DOHH2 (cell line): ENCODE measurements around the gene PLEKHG7.

Experiments used
- H3F3A ChIP-seq: fragments of 200-600 bp; sonication (generic), shearing (Covaris generic); 2 replicates; pipeline ENCODE4 v1.6.0; 2016; ENCODE audit warnings: antibody characterized with exemption, mild to moderate bottlenecking; ENCODE audit not compliant: control insufficient read depth, insufficient read depth
- H3K27ac ChIP-seq: fragments of 200-600 bp; sonication (generic); 2 replicates; pipeline ENCODE4 v1.5.1; 2014; ENCODE audit warnings: low read depth, mild to moderate bottlenecking, low read length, moderate library complexity
- H3K27me3 ChIP-seq: fragments of 200-600 bp; sonication (generic); 2 replicates; pipeline ENCODE4 v1.6.1; 2014; ENCODE audit warnings: mild to moderate bottlenecking, low read length, mixed read lengths; ENCODE audit not compliant: control insufficient read depth
- H3K36me3 ChIP-seq: fragments of 200-600 bp; sonication (generic); 2 replicates; pipeline ENCODE4 v1.6.1; 2014; ENCODE audit warnings: mild to moderate bottlenecking, low read length, moderate library complexity, mixed read lengths; ENCODE audit not compliant: control insufficient read depth
- H3K4me1 ChIP-seq: fragments of 200-600 bp; sonication (generic); 2 replicates; pipeline ENCODE4 v1.6.1; 2014; ENCODE audit warnings: mild to moderate bottlenecking, low read length, mixed read lengths; ENCODE audit not compliant: control insufficient read depth
- H3K4me2 ChIP-seq: fragments of 200-600 bp; sonication (generic); 2 replicates; pipeline ENCODE4 v1.6.0; 2014; ENCODE audit warnings: mild to moderate bottlenecking, low read length, moderate library complexity
- H3K4me3 ChIP-seq: fragments of 200-600 bp; sonication (generic); 2 replicates; pipeline ENCODE4 v1.5.1; 2014; ENCODE audit warnings: mild to moderate bottlenecking, low read length, mixed read lengths
- H3K79me2 ChIP-seq: fragments of 200-600 bp; sonication (generic); 2 replicates; pipeline ENCODE4 v1.6.1; 2014; ENCODE audit warnings: mild to moderate bottlenecking, low read length, mixed read lengths; ENCODE audit not compliant: control insufficient read depth
- H3K9me2 ChIP-seq: fragments of 200-600 bp; sonication (generic); replicated peaks from 2 replicates; pipeline ENCODE4 v1.6.1; 2014; ENCODE audit warnings: mild to moderate bottlenecking, low read length, mixed read lengths; ENCODE audit not compliant: control insufficient read depth
- H3K9me3 ChIP-seq: fragments of 200-600 bp; sonication (generic); 2 replicates; pipeline ENCODE4 v1.6.1; 2014; ENCODE audit warnings: antibody characterized with exemption, low read length, mixed read lengths; ENCODE audit not compliant: control insufficient read depth, insufficient read depth
- H4K20me1 ChIP-seq: fragments of 200-600 bp; sonication (generic); 2 replicates; pipeline ENCODE4 v1.6.0; 2014; ENCODE audit warnings: low read depth, mild to moderate bottlenecking, antibody characterized with exemption, low read length, moderate library complexity; ENCODE audit not compliant: control insufficient read depth, insufficient read depth
- CTCF ChIP-seq: fragments of 200-600 bp; sonication (generic); IDR thresholded peaks from one replicate; pipeline ENCODE4 v1.5.1; 2014; ENCODE audit warnings: antibody characterized with exemption, mild to moderate bottlenecking, low read depth, low read length; ENCODE audit not compliant: poor library complexity, severe bottlenecking
- EZH2phosphoT487 ChIP-seq: fragments of 200-600 bp; sonication (generic); IDR thresholded peaks from 2 replicates; pipeline ENCODE4 v1.6.1; 2017; ENCODE audit warnings: borderline replicate concordance, mild to moderate bottlenecking, antibody characterized with exemption, low read length, moderate library complexity, mixed read lengths

The PLEKHG7 gene

GRCh38 chr12:92737855-92738850 is 35.4 kb downstream of the PLEKHG7 start:
- H3K4me3 ChIP-seq: no peak overlapping the region
- no peaks in the 10 kb centered on the region for H3K4me1 ChIP-seq
- no peaks in the 10 kb centered on the region for H3K36me3 ChIP-seq
- H3K79me2 ChIP-seq: no peaks in the 10 kb centered on the region
- H3K27ac ChIP-seq: no peak overlapping the region
- H3K9me3 ChIP-seq: no peaks in the 10 kb centered on the region
- H3K27me3 ChIP-seq: peaks cover 5% of the 10 kb centered on the region; the same call in 1 of the 2 replicates
- H4K20me1 ChIP-seq: no peaks in the 10 kb centered on the region
- no peak for TF ChIP-seq EZH2phosphoT487
- no peak for TF ChIP-seq CTCF
- no peaks in the 10 kb centered on the region for H3F3A ChIP-seq
- no peaks in the 10 kb centered on the region for H3K9me2 ChIP-seq
- no peak overlapping the region for H3K4me2 ChIP-seq

- no peak overlapping the region for H3K4me2 ChIP-seq
- H3K27me3 ChIP-seq: peaks cover 5% of the 10 kb centered on the region; the same call in 1 of the 2 replicates
- no peaks in the 10 kb centered on the region for H3K36me3 ChIP-seq
- no peaks in the 10 kb centered on the region for H4K20me1 ChIP-seq
- no peaks in the 10 kb centered on the region for H3K9me3 ChIP-seq
- no peaks in the 10 kb centered on the region for H3K4me1 ChIP-seq
- TF ChIP-seq EZH2phosphoT487 (no peak), CTCF (no peak)
- H3K79me2 ChIP-seq: no peaks in the 10 kb centered on the region
- no peak overlapping the region for H3K4me3 ChIP-seq
- H3F3A ChIP-seq: no peaks in the 10 kb centered on the region
- H3K9me2 ChIP-seq: no peaks in the 10 kb centered on the region
- no peak overlapping the region for H3K27ac ChIP-seq
These were observed 36.3 kb downstream of the PLEKHG7 start for GRCh38 chr12:92739113-92739512.

- no peaks in the 10 kb centered on the region for H3K36me3 ChIP-seq
- no peaks in the 10 kb centered on the region for H3F3A ChIP-seq
- no peaks in the 10 kb centered on the region for H4K20me1 ChIP-seq
- no peaks in the 10 kb centered on the region for H3K79me2 ChIP-seq
- no peaks in the 10 kb centered on the region for H3K4me1 ChIP-seq
- H3K27ac ChIP-seq: no peak overlapping the region
- H3K27me3 ChIP-seq: no peaks in the 10 kb centered on the region
- H3K4me2 ChIP-seq: no peak overlapping the region
- no peaks in the 10 kb centered on the region for H3K9me3 ChIP-seq
- H3K4me3 ChIP-seq: no peak overlapping the region
- no peaks in the 10 kb centered on the region for H3K9me2 ChIP-seq
- TF ChIP-seq CTCF (no peak), EZH2phosphoT487 (no peak)
These were observed 37.6 kb downstream of the PLEKHG7 start for GRCh38 chr12:92740411-92740810.
